Heart left ventricle (tissue), 13 donors: ENCODE results near the gene OTOL1.

Experiments
- POLR2A ChIP-seq, 2 donors: fragments of 450-650 bp; IDR thresholded peaks; one replicate each; pipeline ENCODE4 v1.6.1; 2017; ENCODE audit warnings: antibody characterized with exemption in 2 of 2, mild to moderate bottlenecking in 2 of 2, moderate library complexity in 2 of 2
- TF ChIP-seq, protein P1 (sequence below), 12 donors: fragments of 200-600 bp; sonication (generic) in 4 of 12; IDR thresholded peaks; one replicate each; pipeline versions ENCODE4 v1.5.0 to v1.8.0; 2018 to 2022; ENCODE audit warnings: antibody characterized with exemption in 12 of 12, mild to moderate bottlenecking in 5 of 12
- donor health status: ischemic (EF 13 %, LVEDD 7.1; RV severe dilation, severe dysfunction).
- donor health status: DM: no; HTN: yes; CAD: no.
- donor health status: DM: no; HTN: no; CAD: no.
- donor health status: ischemic (EF 25% LVEDD 6.9; RV normal size, moderate dysfunction).
- donor health status: ischemic (EF 25% LVEDD 5.7; RV mildly dilated, moderate dysfunction).
- donor health status: ischemic (EF 35%, LVEDD 5.7; RV mildly dilated, moderate dysfunction).
- donor health status: nonischemic (EF 11% LVEDD 7.7; RV severe dilation, severe dysfunction).
- donor health status: DM: yes; HTN: yes; CAD: no.
- donor health status: PGD.
- donor health status: ischemic (EF 29% LVEDD 5.4; RV normal size, mild dysfunction).
- donor health status: nonischemic (EF 23%, LVEDD 6.1; RV moderate dilation, normal function).

DNA sequence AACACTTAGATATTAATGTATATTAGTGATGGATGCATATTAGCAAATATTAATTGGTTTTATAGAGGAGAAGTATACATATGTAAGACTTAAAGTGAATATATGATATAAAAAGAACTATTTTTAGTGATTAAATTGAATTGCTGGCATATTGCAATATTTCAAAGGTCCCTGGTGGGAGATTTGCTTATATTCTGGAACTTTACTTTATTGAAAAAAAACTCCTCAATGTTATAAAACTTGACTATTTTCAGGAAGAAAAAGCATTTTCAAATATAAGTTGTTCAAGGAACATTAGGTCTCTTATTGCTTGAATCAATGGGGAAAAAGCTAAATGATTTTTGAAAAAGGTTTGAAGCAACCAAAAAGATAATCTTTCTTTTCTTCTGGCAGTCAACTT is 21.4 kb upstream of the OTOL1 start:
- no peak for TF ChIP-seq POLR2A (IDR thresholded peaks at IDR 0.05)
- TF ChIP-seq, protein P1, sequence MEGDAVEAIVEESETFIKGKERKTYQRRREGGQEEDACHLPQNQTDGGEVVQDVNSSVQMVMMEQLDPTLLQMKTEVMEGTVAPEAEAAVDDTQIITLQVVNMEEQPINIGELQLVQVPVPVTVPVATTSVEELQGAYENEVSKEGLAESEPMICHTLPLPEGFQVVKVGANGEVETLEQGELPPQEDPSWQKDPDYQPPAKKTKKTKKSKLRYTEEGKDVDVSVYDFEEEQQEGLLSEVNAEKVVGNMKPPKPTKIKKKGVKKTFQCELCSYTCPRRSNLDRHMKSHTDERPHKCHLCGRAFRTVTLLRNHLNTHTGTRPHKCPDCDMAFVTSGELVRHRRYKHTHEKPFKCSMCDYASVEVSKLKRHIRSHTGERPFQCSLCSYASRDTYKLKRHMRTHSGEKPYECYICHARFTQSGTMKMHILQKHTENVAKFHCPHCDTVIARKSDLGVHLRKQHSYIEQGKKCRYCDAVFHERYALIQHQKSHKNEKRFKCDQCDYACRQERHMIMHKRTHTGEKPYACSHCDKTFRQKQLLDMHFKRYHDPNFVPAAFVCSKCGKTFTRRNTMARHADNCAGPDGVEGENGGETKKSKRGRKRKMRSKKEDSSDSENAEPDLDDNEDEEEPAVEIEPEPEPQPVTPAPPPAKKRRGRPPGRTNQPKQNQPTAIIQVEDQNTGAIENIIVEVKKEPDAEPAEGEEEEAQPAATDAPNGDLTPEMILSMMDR (IDR thresholded peaks at IDR 0.05) = no peak
